COLO829 (cell line): ENCODE data around the gene CSH2.
"Not testable (repeated sequence)": the region's sequence is repeated elsewhere in the genome, so short reads cannot be mapped to it uniquely, and the experiment has no call there.

Experiments used
- DNase-seq: peaks from one replicate; pipeline ENCODE4 v3.0.0; 2012; ENCODE audit warnings: low spot score

Gene CSH2

DNA sequence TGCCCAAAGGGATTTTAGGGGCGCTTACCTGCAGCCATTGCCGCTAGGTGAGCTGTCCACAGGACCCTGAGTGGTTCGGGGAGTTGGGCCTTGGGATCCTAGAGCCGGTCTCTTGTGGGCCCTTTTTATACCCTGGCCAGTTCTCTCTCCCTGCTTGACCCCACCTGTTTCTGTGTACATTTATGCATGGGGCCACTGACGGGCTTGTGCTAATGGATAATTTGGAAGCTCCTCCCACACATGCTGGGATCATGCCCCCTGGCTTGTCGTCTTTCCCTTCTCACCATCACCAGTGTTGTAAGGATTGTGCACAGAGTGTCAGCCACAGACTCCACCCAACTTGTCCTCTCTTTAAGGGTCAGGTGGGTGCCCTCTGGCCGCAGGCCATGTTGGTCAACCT is at the start of gene CSH2:
Gene CSH2, minus strand, starts transcription at position 101 of the 400 bp plus-strand sequence. Its CDS starts 63 bp downstream, at position 38.
- DNase-seq = not testable (repeated sequence)

DNA sequence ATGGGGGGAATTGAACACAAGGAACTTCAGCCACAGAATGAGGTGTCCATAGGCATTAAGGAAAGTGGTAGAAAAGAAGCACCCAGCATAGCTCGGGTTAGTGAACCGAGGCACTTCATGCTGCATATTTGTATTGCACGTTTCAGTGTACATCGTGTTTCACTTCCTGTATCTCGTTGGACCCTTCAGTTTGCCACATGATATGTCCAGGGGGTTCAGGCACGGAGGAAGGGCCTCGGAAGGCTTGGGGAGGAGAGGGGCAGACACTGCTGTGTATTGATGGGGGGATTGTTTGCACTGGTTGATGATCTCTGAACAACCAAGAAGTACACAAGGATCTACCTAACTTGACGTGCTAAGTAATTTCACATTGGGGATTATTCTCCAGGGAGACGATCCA is 48.9 kb upstream of the CSH2 start:
- not testable (repeated sequence) for DNase-seq

- DNase-seq = not testable (repeated sequence)
Observed at GRCh38 chr17:63920779-63921178, 47.3 kb upstream of the CSH2 start.

DNA sequence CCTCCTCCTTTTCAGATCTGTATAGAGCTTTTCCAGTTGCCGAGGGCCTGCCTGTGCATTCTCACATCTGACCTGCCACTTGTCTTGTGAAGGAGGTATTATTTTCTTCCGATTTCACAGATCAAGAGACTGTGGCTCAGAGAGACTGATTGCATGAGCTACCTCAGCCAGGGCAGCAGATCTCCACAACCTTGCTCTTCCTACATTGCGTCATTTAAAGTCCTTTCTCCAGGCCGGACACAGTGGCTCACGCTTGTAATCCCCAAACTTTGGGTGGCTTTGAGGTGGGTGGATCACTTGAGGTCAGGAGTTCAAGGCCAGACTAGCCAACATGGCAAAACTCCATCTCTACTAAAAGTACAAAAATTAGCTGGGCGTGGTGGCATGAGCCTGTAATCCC is 46.6 kb upstream of the CSH2 start:
- peak; percentile 21 for DNase-seq

DNA sequence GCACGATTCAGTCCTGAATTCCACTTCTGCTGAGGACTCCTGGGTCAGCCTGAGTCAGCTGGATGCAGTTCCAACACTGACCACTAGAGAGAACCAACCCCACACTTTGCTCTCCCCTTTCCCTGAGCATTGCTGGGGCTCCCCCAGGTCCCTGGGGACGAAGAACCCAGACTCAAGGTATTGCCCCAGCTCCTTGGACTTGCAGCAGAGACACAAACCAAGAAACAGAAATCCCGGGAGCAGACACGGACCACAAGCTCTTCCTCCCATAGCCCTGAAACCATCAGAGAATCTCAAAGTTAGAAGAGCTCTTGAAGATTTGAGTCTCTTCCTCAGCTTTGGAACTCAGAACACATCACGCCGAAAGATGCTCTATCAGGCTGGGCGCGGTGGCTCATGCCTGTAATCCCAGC is 45.8 kb upstream of the CSH2 start:
- DNase-seq = peak; percentile 69

DNA sequence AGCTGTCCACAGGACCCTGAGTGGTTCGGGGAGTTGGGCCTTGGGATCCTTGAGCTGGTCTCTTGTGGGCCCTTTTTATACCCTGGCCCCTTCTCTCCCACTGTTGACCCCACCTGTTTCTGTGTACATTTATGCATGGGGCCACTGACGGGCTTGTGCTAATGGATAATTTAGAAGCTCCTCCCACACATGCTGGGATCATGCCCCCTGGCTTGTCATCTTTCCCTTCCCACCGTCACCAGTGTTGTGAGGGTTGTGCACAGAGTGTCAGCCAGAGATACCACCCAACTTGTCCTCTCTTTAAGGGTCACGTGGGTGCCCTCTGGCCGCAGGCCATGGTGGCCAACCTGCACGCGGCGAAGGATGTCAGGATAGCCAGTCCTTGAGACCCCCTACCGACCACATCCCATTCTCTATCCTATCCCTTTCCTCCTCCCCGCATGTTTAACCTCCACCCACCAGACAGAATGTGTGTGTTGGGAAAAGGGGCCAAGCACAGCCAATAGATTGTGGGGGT is 45.4 kb upstream of the CSH2 start, which contains the start of gene GH1:
Gene GH1, minus strand, starts transcription at position 51 of the 517 bp plus-strand sequence. CDS start 63 bp downstream, outside the sequence.
- not testable (repeated sequence) for DNase-seq

DNA sequence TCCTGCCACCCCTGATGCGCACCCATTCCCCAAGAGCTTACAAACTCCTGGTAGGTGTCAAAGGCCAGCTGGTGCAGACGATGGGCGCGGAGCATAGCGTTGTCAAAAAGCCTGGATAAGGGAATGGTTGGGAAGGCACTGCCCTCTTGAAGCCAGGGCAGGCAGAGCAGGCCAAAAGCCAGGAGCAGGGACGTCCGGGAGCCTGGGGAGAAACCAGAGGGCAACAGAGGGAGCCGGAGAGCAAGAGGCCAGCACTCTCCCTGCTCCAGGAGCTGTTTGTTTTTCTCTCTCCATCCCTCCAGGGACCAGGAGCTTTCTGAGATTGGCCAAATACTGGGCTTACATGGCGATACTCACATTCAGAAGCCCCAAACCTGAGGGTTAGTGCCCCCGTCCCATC is 44.8 kb upstream of the CSH2 start:
- DNase-seq = no peak

GRCh38 chr17:63917646-63918045 is 44.2 kb upstream of the CSH2 start:
- no peak for DNase-seq

GRCh38 chr17:63917206-63917605 is 43.7 kb upstream of the CSH2 start:
- not testable (repeated sequence) for DNase-seq

DNA sequence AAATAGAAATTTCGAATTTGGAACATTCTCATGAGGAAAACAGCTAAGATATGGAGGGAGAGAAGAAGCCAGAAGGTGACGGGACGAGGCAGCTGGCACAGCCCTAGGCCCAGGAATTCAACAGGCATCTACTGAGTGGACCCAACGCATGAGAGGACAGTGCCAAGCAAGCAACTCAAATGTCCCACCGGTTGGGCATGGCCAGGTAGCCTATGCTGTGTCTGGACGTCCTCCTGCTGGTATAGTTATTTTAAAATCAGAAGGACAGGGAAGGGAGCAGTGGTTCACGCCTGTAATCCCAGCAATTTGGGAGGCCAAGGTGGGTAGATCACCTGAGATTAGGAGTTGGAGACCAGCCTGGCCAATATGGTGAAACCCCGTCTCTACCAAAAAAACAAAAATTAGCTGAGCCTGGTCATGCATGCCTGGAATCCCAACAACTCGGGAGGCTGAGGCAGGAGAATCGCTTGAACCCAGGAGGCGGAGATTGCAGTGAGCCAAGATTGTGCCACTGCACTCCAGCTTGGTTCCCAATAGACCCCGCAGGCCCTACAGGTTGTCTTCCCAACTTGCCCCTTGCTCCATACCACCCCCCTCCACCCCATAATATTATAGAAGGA is 43.2 kb upstream of the CSH2 start:
- no peak for DNase-seq

DNA sequence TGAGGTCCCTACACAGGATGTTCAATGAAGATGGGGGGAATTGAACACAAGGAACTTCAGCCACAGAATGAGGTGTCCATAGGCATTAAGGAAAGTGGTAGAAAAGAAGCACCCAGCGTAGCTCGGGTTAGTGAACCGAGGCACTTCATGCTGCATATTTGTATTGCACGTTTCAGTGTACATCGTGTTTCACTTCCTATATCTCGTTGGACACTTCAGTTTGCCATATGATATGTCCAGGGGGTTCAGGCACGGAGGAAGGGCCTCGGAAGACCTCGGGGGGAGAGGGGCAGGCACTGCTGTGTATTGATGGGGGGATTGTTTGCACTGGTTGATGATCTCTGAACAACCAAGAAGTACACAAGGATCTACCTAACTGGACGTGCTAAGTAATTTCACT is 42.3 kb upstream of the CSH2 start:
- DNase-seq = not testable (repeated sequence)

GRCh38 chr17:63914471-63914870 is 41.0 kb upstream of the CSH2 start:
- DNase-seq = no peak

DNA sequence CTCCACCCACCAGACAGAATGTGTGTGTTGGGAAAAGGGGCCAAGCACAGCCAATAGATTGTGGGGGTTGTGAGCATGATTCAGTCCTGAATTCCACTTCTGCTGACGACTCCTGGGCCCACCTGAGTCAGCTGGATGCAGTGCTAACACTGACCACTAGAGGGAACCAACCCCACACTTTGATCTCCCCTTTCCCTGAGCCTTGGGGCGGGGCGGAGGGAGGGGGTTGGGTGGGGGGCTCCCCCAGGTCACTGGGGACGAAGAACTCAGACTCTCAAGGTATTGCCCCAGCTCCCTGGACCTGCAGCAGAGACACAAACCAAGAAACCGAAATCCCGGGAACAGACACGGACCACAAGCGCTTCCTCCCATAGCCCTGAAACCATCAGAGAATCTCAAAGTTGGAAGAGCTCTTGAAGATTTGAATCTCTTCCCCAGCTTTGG is 38.2 kb upstream of the CSH2 start:
- DNase-seq = peak; percentile 48

GRCh38 chr17:63911041-63911635 is 37.7 kb upstream of the CSH2 start, which contains the start of gene CSHL1:
CSHL1 (minus strand) TSS chr17:63911258; CDS start chr17:63911196, 62 bp downstream.
- no peak for DNase-seq

DNA sequence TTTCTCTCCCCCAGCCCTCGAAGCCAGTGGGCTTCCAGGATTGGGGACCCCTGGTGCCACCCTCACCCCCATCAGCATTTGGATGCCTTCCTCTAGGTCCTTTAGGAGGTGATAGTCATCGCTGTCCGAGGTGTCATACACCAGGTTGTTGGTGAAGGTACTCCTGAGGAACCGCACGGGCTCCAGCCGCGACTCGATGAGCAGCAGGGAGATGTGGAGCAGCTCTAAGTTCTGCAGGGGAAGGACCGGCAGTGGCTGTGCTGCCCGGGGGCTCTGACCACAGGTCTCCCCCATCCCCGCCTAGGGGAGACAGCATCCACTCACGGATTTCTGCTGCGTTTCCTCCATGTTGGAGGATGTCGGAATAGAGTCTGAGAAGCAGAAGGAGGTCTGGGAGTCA is 36.6 kb upstream of the CSH2 start:
- no peak for DNase-seq

DNA sequence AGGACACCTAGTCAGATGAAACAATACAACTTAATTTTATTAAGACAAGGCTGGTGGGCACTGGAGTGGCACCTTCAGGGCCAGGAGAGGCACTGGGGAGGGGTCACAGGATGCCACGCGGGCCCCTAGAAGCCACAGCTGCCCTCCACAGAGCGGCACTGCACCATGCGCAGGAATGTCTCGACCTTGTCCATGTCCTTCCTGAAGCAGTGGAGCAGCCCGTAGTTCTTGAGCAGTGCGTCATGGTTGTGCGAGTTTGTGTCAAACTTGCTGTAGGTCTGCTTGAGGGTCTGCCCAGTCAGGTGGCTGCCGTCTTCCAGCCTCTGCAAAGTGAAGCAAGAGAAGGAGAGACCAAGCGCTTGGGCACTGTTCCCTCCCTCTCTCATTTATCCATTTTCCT is 36.1 kb upstream of the CSH2 start:
- not testable (repeated sequence) for DNase-seq

GRCh38 chr17:63907161-63907778 is 33.8 kb upstream of the CSH2 start:
- not testable (repeated sequence) for DNase-seq

DNA sequence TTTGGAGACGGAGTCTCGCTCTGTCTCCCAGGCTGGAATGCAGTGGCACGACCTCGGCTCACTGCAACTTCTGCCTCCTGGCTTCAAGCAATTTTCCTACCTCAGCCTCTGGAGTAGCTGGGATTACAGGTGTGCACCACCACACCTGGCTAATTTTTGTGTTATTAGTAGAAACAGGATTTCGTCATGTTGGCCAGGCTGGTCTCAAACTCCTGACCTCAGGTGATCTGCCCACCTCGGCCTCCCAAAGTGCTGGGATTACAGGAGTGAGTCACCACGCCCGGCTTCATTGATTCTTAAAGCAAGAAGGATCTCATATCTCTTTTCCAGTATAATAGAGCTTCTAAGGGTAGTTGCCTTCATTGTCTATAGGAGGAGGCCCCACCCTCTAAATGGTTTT is 31.3 kb upstream of the CSH2 start:
- DNase-seq = not testable (repeated sequence)

GRCh38 chr17:63903787-63904201 is 30.3 kb upstream of the CSH2 start:
- not testable (repeated sequence) for DNase-seq

DNA sequence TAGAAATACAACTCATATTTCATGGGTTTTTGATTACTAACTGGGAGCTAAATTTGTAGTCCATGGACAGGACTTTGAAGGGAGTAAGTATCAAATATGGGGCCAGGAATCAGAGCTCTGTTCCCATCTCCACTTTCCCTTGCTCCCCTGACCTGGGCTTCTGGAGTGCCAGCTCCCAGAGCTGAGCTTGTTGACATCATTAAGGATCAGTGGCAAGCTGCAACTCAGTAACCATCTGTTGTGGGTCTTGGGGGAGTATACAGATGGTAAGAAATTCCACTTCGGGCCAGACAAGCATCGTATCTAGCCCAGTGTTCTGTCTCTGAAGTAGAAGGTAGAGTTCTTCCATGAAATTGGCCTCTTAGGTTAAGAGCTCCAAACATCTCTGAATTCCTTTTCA is 28.5 kb upstream of the CSH2 start:
- DNase-seq = not testable (repeated sequence)

- not testable (repeated sequence) for DNase-seq
Observed at GRCh38 chr17:63898899-63899798, 25.7 kb upstream of the CSH2 start.
